ENCODE measurements around the gene NOTCH2. TPM values are rescaled to one million over a fixed set of nuclear protein-coding genes. Genes with fewer than 3 reads are reported as not detected.

The NOTCH2 gene
- total and polyA plus RNA-seq, 3 donors from 2014 or later, result 77.8 to 256 (median 173) TPM

DNA sequence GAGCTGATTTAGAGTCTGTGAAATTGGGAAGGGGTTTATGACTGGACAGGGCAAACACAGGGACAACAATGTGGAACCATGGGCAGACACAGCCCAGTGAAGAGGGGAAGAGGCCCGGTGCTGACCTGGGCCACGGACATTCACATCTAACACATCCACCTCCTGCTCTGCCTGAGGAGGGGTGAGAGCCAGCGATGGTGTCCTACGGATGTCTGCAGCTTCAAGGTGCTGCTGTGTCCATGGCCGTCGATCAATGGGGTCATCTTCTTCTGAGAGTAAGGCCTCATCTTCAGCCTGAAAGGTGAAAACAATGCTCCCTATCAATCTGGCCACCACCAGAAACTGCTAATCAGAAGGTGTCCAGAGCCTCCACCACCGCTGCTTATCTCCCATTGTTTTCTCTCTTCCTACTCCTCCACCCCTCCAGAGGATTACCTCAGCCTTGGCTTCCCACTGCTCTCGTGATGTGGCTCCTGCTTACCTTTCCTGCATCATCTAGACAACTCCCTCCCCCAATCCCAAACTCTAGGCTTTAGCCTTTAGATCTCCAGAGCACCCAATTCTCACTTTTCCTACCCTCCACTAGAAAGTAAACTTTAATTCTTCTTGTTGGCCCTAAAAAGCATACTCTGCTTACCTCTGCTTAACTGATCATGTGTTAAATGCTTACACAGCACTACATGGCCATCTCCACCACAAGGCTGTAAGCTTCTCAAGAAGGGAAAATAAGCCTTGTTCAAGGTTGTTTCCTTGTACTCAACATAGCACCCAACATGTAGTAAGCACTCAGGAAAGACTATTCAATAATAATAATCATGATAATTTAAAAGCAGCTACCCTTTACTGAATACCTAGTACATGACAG is 149.1 kb downstream of the NOTCH2 start:
- H3K9me3 ChIP-seq, result no peaks in the 10 kb centered on the region
- DNase-seq, result no peak
- 78 to 89% methylated on average over 8 of the region's 8 CpGs for WGBS, 2 donors
- no peak overlapping the region for H3K4me3 ChIP-seq
- H3K27ac ChIP-seq, result no peak overlapping the region
- H3K27me3 ChIP-seq, result no peaks in the 10 kb centered on the region
- no peak for TF ChIP-seq POLR2A (IDR thresholded peaks at IDR 0.05)
- no peak for TF ChIP-seq CTCF (IDR thresholded peaks at IDR 0.05)
- intact Hi-C loops (cut with DNase I; ENCODE audit: low total_unique reads), result no loop called here
- no peaks in the 10 kb centered on the region for H3K4me1 ChIP-seq
- no peaks in the 10 kb centered on the region for H3K36me3 ChIP-seq (ENCODE audit: low read depth, missing control alignments)

- H3K9me3 ChIP-seq, result no peaks in the 10 kb centered on the region
- TF ChIP-seq CTCF (IDR thresholded peaks at IDR 0.05) (no peak), POLR2A (IDR thresholded peaks at IDR 0.05) (no peak)
- H3K36me3 ChIP-seq (ENCODE audit: low read depth, missing control alignments), result no peaks in the 10 kb centered on the region
- intact Hi-C loops (cut with DNase I; ENCODE audit: low total_unique reads), result no loop called here
- no peaks in the 10 kb centered on the region for H3K27me3 ChIP-seq
- no peak for DNase-seq
- H3K27ac ChIP-seq, result no peak overlapping the region
- no peak overlapping the region for H3K4me3 ChIP-seq
- 89 to 97% methylated on average over 7 of the region's 7 CpGs for WGBS, 2 donors
- H3K4me1 ChIP-seq, result no peaks in the 10 kb centered on the region
Observed at GRCh38 chr1:119919241-119919640, 150.2 kb downstream of the NOTCH2 start.

GRCh38 chr1:119918301-119918700 is 151.2 kb downstream of the NOTCH2 start:
- Histone ChIP-seq H3K4me1 (no peaks in the 10 kb centered on the region), H3K36me3 (ENCODE audit: low read depth, missing control alignments) (no peaks in the 10 kb centered on the region), H3K27me3 (no peaks in the 10 kb centered on the region), H3K4me3 (no peak overlapping the region), H3K9me3 (no peaks in the 10 kb centered on the region), H3K27ac (no peak overlapping the region)
- DNase-seq, result no peak
- TF ChIP-seq CTCF (IDR thresholded peaks at IDR 0.05) (no peak), POLR2A (IDR thresholded peaks at IDR 0.05) (no peak)
- intact Hi-C loops (cut with DNase I; ENCODE audit: low total_unique reads), result no loop called here
- 92 to 94% methylated on average over 7 of the region's 7 CpGs for WGBS, 2 donors

- intact Hi-C loops (cut with DNase I; ENCODE audit: low total_unique reads), result no loop called here
- 89 to 92% methylated on average over 5 of the region's 5 CpGs for WGBS, 2 donors
- no peaks in the 10 kb centered on the region for H3K9me3 ChIP-seq
- H3K36me3 ChIP-seq (ENCODE audit: low read depth, missing control alignments), result no peaks in the 10 kb centered on the region
- no peak overlapping the region for H3K27ac ChIP-seq
- no peak for DNase-seq
- H3K27me3 ChIP-seq, result no peaks in the 10 kb centered on the region
- TF ChIP-seq POLR2A (IDR thresholded peaks at IDR 0.05), result no peak
- no peak for TF ChIP-seq CTCF (IDR thresholded peaks at IDR 0.05)
- no peak overlapping the region for H3K4me3 ChIP-seq
- no peaks in the 10 kb centered on the region for H3K4me1 ChIP-seq
Observed at GRCh38 chr1:119917304-119918055, 152.0 kb downstream of the NOTCH2 start.
